Activated T-cell treated with anti-CD3 and anti-CD28 coated beads, Interleukin-2, amount 50 U/mL, for 72 hours (primary cell): ENCODE results near the gene CRYGS. TPM values are rescaled to one million over a fixed set of nuclear protein-coding genes. Genes with fewer than 3 reads are reported as not detected.
"Not testable (repeated sequence)": the region's sequence is repeated elsewhere in the genome, so short reads cannot be mapped to it uniquely, and the experiment has no call there.

Experiments
- ATAC-seq, 2 donors: fragments of 150-1000 bp; cut with Tn5 transposase; replicated peaks in 1 of 2; 2 replicates each; pipeline ENCODE4 v1.10.0; 2021; ENCODE audit warnings: moderate library complexity in 2 of 2, mild to moderate bottlenecking in 1 of 2
- DNase-seq, 2 donors: peaks; one replicate each; pipeline ENCODE4 v3.0.0; 2021 to 2022; ENCODE audit warnings: mixed read lengths in 1 of 2
- H3K27ac Mint-ChIP-seq: one replicate; pipeline ENCODE4 v1.8.0; 2022; ENCODE audit warnings: mild to moderate bottlenecking, moderate library complexity, mixed read lengths
- H3K27me3 Mint-ChIP-seq: one replicate; pipeline ENCODE4 v1.8.0; 2022; ENCODE audit warnings: low read depth, mixed read lengths
- H3K36me3 Mint-ChIP-seq, 2 donors: one replicate each; pipeline ENCODE4 v1.8.0; 2022; ENCODE audit warnings: mixed read lengths in 2 of 2, mild to moderate bottlenecking in 1 of 2; ENCODE audit not compliant: insufficient read depth in 2 of 2
- H3K4me1 Mint-ChIP-seq: one replicate; pipeline ENCODE4 v1.8.0; 2022; ENCODE audit warnings: low read depth, mixed read lengths
- H3K4me3 Mint-ChIP-seq, 2 donors: one replicate each; pipeline ENCODE4 v1.8.0; 2022; ENCODE audit warnings: mild to moderate bottlenecking in 2 of 2, mixed read lengths in 2 of 2, moderate library complexity in 2 of 2
- H3K9me3 Mint-ChIP-seq, 2 donors: one replicate each; pipeline ENCODE4 v1.8.0; 2022; ENCODE audit warnings: mixed read lengths in 2 of 2
- total RNA-seq, 2 donors: library from RNA; stranded (reverse); gene quantifications; one replicate each; pipeline ENCODE4 v1.2.3, GENCODE V29; 2022

Gene CRYGS
- total RNA-seq = 1 to 10 TPM; 7.0 to 7.1 TPM

DNA sequence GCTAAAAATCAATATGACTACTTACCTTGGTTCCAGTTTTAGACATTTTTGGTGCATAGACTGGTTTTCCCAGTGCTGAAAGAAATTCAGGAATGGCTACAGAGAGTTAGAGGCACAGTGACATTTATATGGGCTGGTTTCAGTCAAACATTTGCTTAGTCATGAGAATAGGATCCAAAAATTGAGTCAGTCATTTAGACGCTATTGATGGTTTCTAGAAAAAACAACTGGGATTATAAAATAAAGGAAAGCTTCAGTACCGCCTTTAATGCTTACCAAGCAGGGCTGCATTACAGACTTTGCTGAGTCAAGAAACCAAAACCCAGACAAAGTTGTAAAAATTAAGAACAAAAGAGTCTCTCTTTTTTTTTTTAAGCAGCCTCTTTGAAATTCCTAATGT, at the start of gene CRYGS:
TSS of gene CRYGS (minus strand) at position 100 of the 400 bp plus-strand sequence. CDS start at position 46, 54 bp downstream.
- ATAC-seq = no peak
- H3K27me3 Mint-ChIP-seq = no peaks in the 10 kb centered on the region
- DNase-seq = no peak
- H3K9me3 Mint-ChIP-seq = no peaks in the 10 kb centered on the region
- peaks cover 0 to 5% of the 10 kb centered on the region in 2 donors for H3K36me3 Mint-ChIP-seq
- no peak within 1 kb of the TSS for H3K27ac Mint-ChIP-seq
- H3K4me1 Mint-ChIP-seq = peaks cover 24% of the 10 kb centered on the region
- no peak within 1 kb of the TSS for H3K4me3 Mint-ChIP-seq

DNA sequence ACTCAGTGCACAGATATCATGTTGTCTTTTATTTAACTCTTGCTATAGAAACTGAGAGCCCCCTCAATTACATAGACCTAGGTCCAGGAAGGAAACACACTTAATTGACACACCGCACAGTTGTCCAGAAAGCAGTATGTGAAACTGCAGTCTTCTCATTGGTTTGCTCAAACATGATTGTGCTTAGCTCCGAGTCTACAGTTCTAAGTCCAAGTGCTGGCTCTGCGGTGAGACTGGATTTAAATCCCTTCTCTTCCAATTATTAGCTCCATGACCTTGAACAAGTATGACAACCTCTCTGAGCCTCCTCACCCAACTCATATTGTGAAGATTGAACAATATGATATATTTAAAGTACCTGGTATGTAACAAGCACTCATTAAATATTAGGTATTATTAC, 49.7 kb upstream of the CRYGS start:
- ATAC-seq = no peak
- H3K36me3 Mint-ChIP-seq = no peaks in the 10 kb centered on the region
- no peak for DNase-seq
- H3K4me3 Mint-ChIP-seq = no peak overlapping the region
- H3K27ac Mint-ChIP-seq = no peak overlapping the region
- H3K9me3 Mint-ChIP-seq = no peaks in the 10 kb centered on the region
- peaks cover 15% of the 10 kb centered on the region for H3K4me1 Mint-ChIP-seq
- H3K27me3 Mint-ChIP-seq = no peaks in the 10 kb centered on the region

DNA sequence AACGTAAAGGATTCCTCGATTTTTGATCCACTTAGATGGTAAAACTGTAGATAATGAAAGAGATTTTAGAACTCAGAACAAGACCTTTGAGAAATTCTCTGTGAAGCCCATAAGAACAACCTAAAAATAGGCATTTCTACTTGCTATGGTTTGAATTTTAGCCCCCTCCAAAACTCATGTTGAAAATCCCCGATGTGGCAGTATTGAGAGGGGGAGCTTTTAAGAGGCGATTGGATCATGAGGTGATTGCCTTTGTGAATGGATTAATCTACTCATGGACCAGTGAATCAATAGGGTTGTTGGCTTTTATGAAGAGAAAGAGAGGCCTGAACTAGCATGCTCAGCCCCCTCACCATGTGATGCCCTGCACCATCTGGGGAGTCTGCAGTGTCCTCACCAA, 48.5 kb upstream of the CRYGS start:
- H3K4me3 Mint-ChIP-seq = no peak overlapping the region
- no peak overlapping the region for H3K27ac Mint-ChIP-seq
- DNase-seq (no peak), ATAC-seq (no peak)
- no peaks in the 10 kb centered on the region for H3K36me3 Mint-ChIP-seq
- no peaks in the 10 kb centered on the region for H3K9me3 Mint-ChIP-seq
- H3K27me3 Mint-ChIP-seq = no peaks in the 10 kb centered on the region
- H3K4me1 Mint-ChIP-seq = peaks cover 21% of the 10 kb centered on the region

DNA sequence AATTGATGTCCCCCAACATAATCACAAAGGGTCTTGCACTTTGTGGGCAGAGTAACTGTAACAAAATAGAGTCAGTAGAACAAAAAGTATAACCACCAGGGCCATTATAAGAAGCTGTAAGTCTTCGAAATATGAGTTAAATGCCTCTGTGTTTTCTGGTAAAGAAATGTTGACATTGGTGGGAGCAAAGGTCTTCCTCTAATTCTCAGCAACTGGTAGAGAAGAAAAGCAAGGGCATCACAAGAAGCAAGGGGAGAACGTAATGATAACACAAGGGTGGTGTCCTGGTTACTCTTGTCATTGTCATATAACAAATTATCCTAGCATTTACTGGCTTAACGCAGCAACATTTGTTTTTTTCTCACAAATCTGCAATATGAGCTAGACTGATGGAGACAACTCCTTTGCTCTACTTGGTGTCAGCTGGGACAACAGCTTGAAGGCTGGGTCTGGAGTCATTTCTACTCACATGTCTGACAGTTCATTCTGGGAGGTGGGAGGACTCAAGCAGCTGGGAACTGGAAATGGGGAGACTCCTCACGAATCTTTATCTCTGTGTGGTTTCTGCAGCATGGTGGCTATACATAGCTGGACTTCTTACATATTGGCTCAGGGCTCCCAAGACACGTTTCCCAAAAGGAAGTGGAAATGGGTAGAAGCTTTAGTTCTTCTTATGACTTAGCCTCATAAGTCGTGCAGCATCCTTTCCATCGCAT, 46.6 kb upstream of the CRYGS start:
- H3K27ac Mint-ChIP-seq = no peak overlapping the region
- H3K4me1 Mint-ChIP-seq = peaks cover 21% of the 10 kb centered on the region
- peaks cover 0 to under 1% of the 10 kb centered on the region in 2 donors for H3K36me3 Mint-ChIP-seq
- H3K4me3 Mint-ChIP-seq = no peak overlapping the region
- DNase-seq (no peak), ATAC-seq (no peak)
- no peaks in the 10 kb centered on the region for H3K9me3 Mint-ChIP-seq
- no peaks in the 10 kb centered on the region for H3K27me3 Mint-ChIP-seq

DNA sequence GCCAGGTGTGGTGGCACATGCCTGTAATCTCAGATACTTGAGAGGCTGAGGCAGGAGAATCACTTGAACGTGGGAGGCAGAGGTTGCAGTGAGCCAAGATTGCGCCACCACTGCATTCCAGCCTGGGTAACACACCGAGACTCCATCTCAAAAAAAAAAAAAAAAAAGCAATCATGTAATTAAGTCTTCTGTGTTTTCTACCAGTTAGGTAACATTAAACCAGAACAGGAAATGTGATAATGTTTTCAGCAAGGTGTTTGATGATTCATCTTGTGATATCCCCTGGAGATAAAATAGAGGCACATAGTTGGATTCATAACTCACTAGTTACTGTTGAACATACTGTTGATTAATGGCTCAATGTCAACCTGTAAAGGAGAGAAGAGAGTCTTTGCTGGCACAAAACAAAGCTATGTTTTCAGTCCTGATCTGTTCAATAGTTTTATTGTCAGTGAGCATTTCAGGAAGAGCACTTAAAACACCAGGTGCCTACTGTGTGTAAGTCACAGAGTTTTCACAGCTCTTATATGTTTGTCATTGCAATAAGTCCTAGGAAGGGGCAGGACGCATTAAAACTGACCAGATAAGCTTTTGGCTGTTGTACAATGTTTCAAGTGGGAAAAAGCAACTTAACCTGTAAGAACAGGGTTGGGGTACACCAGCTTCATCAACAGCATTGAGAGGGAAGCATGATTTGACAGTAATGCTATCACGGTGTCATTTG, 45.8 kb upstream of the CRYGS start:
- DNase-seq (no peak), ATAC-seq (peak; percentile 74 to 75)
- Mint-ChIP-seq H3K27ac (no peak overlapping the region), H3K36me3 (peaks cover under 1 to 3% of the 10 kb centered on the region in 2 donors), H3K9me3 (no peaks in the 10 kb centered on the region), H3K4me1 (peaks cover 21% of the 10 kb centered on the region), H3K4me3 (peak overlapping the region in 1 of 2 donors; percentile 2), H3K27me3 (no peaks in the 10 kb centered on the region)

DNA sequence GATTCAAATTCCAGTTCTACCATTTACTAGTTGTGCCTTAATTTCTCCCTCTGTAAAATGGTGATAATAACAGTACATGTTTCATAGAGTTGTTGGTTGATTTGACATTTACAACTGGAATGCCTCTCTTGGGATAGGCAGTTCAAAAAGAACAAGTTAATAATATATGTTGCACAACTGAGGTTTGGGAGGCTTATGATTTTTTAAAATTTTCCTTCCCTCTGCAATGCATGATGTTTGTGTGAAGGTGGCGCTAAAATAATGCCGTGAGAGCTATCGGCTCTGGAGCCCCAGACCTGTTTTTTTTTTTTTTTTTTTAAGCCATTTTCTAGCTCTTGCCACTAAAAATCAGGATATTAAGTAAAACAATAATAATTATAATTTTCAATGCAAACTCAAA, 44.9 kb upstream of the CRYGS start:
- H3K27ac Mint-ChIP-seq = peak overlapping the region; percentile 59
- H3K27me3 Mint-ChIP-seq = no peaks in the 10 kb centered on the region
- no peak for DNase-seq
- ATAC-seq = no peak
- H3K36me3 Mint-ChIP-seq = peaks cover 1 to 7% of the 10 kb centered on the region in 2 donors
- H3K4me3 Mint-ChIP-seq = peak overlapping the region in 1 of 2 donors; percentile 5
- H3K9me3 Mint-ChIP-seq = no peaks in the 10 kb centered on the region
- peaks cover 21% of the 10 kb centered on the region for H3K4me1 Mint-ChIP-seq

DNA sequence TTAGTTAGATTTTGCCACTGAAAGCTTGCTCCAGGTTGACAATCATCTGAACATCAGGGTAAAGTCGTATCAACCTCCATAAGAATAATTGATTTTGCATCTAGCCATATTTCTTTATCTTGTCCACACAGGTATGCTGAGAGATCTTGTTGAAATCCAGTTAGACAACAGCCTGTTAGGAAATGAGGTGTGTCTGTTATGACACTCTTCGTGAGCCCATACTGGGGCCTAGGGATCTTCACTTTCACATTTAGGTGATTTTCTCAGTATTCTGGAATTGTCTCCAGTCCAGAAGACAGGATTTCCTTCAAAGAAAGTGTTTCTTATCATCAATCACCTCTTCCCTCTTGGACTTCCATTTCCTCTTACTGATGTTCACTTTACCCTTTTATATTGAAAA, 44.5 kb upstream of the CRYGS start:
- H3K4me3 Mint-ChIP-seq = no peak overlapping the region
- DNase-seq (no peak), ATAC-seq (peak; percentile 47 to 67)
- H3K9me3 Mint-ChIP-seq = no peaks in the 10 kb centered on the region
- H3K4me1 Mint-ChIP-seq = peaks cover 23% of the 10 kb centered on the region
- no peaks in the 10 kb centered on the region for H3K27me3 Mint-ChIP-seq
- peaks cover 1 to 9% of the 10 kb centered on the region in 2 donors for H3K36me3 Mint-ChIP-seq
- H3K27ac Mint-ChIP-seq = no peak overlapping the region

DNA sequence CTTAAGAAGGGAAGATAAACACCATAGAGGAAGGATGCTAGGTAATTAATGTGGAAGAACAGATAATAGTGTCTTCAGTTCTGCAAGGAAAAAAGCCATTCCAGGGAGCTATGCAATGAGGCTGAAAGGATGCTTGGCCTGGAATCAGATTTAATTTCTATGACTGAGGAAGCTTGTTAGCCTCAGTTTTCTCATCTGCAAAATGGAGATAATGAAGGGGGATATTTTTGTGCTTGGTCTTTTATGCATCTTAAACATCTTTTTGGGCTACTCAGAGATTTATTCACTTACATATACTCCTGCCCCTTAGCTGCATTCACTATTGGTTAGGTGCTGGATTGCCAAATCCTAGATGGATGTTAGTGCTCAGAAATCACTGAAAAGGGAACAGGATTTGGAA, 43.0 kb upstream of the CRYGS start:
- Mint-ChIP-seq H3K27me3 (no peaks in the 10 kb centered on the region), H3K4me1 (peaks cover 26% of the 10 kb centered on the region), H3K36me3 (peaks cover 1 to 9% of the 10 kb centered on the region in 2 donors), H3K9me3 (no peaks in the 10 kb centered on the region), H3K27ac (no peak overlapping the region), H3K4me3 (no peak overlapping the region)
- ATAC-seq = no peak
- DNase-seq = no peak

DNA sequence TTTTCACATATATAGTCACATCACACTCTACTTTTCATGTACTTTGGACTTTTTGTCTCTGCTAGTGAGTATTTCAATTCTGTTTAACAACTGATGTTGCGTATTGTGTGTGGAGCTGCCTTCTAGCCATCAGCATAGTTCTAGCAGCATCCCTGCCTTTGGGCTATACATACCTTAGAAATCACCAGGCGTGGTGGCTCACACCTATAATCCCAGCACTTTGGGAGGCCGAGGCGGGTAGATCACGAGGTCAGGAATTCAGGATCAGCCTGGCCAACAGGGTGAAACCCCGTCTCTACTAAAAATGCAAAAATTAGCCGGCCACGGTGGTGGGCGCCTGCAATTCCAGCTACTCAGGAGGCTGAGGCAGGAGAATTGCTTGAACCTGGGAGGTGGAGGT, 42.1 kb upstream of the CRYGS start:
- not testable (repeated sequence) for H3K27me3 Mint-ChIP-seq, H3K4me3 Mint-ChIP-seq, H3K27ac Mint-ChIP-seq, DNase-seq, ATAC-seq, H3K9me3 Mint-ChIP-seq
- Mint-ChIP-seq H3K4me1 (peaks cover 26% of the 10 kb centered on the region), H3K36me3 (peaks cover 1 to 12% of the 10 kb centered on the region in 2 donors)

DNA sequence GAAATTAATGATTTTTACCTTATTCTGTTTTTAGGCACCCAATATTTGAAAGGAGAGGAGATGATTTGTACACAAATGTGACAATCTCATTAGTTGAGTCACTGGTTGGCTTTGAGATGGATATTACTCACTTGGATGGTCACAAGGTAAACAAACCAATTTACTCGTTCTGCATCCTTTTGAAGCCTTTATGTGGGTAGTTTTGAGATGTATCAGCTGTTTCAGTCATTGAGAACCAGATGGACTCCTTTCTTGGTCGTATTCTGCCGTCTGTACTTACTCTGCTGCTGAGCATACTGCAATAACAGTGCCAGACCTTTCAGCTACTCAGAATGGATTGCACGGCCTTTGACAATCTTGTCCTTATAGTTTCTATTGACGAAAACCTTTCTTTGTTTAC, 39.7 kb upstream of the CRYGS start:
- Mint-ChIP-seq H3K27me3 (no peaks in the 10 kb centered on the region), H3K4me1 (peaks cover 16% of the 10 kb centered on the region), H3K36me3 (peaks cover 1 to 17% of the 10 kb centered on the region in 2 donors), H3K27ac (peak overlapping the region; percentile 5), H3K4me3 (no peak overlapping the region), H3K9me3 (no peaks in the 10 kb centered on the region)
- DNase-seq (no peak), ATAC-seq (peak; percentile 75 to 76)

DNA sequence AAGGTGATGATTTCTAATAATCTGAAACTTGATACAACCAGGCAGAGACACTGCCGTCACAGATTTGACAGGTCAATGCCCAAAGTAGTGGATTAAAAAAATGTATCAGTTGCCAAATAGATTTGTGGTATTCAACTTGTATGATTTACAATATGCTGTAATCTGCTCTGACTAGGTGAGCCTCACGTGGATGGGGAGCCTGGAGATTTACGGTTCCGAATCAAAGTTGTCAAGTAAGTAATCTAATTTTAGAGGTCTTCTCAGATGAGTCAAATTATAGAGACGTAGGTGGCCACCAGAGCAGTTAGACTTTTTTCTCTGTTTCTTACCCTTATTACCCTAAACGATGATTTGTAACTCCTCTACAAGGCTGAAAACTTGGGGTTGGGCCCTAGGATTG, 38.4 kb upstream of the CRYGS start:
- H3K4me3 Mint-ChIP-seq = no peak overlapping the region
- peaks cover 1 to 22% of the 10 kb centered on the region in 2 donors for H3K36me3 Mint-ChIP-seq
- H3K4me1 Mint-ChIP-seq = peaks cover 10% of the 10 kb centered on the region
- DNase-seq = no peak
- H3K27ac Mint-ChIP-seq = no peak overlapping the region
- H3K9me3 Mint-ChIP-seq = no peaks in the 10 kb centered on the region
- H3K27me3 Mint-ChIP-seq = no peaks in the 10 kb centered on the region
- ATAC-seq = no peak

DNA sequence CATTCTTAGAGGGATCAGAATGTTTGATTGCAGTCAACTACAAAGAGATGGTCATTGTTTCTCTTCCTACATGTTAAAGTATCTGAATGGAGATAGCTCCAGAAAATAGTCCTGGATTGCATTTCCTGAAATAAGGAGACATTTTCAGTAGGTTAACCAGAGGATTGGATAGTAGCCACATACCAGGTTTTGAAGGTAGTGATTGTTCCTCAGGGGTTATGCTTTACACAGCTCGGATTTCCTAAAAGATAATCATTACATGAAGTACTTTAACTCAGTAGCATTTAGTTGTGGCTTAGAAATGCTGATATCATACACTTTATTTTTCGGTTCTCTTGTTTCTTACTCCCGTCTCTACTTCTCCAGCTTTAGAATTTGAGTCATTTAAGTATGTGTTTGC, 36.6 kb upstream of the CRYGS start:
- Mint-ChIP-seq H3K9me3 (no peaks in the 10 kb centered on the region), H3K27ac (peak overlapping the region; percentile 44), H3K36me3 (peaks cover 1 to 26% of the 10 kb centered on the region in 2 donors), H3K4me1 (peaks cover 10% of the 10 kb centered on the region), H3K4me3 (no peak overlapping the region), H3K27me3 (no peaks in the 10 kb centered on the region)
- ATAC-seq = no peak
- no peak for DNase-seq

DNA sequence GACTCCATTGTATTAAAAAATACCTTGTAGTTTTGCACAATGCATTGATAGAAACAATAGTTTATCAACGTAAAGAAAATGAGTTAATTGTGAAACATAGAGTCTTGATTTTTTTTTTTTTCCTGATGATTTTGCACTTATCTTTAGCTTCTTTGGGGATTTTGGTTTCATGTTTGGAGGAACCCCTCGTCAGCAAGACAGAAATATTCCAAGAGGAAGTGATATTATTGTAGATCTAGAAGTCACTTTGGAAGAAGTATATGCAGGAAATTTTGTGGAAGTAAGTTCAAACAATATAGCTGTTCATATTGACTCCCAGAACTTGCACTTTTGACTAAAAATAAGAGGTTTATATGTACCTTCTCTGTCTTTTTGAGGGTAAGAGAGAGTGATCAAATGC, 33.3 kb upstream of the CRYGS start:
- Mint-ChIP-seq H3K4me3 (no peak overlapping the region), H3K27ac (no peak overlapping the region), H3K27me3 (no peaks in the 10 kb centered on the region), H3K4me1 (peaks cover 18% of the 10 kb centered on the region), H3K36me3 (peaks cover 0 to 32% of the 10 kb centered on the region in 2 donors), H3K9me3 (no peaks in the 10 kb centered on the region)
- ATAC-seq (no peak), DNase-seq (no peak)
